Mucosa of stomach (tissue), 1 donor: ENCODE data around the gene NBPF20.
"Not testable (repeated sequence)": the region's sequence is repeated elsewhere in the genome, so short reads cannot be mapped to it uniquely, and the experiment has no call there.

Experiments used
- H3K27me3 ChIP-seq: one replicate; pipeline ENCODE4 v1.7.0; 2013; ENCODE audit warnings: mild to moderate bottlenecking, low read length; ENCODE audit not compliant: control insufficient read depth, insufficient read depth
- H3K36me3 ChIP-seq: one replicate; pipeline ENCODE4 v1.7.0; 2013; ENCODE audit warnings: low read length; ENCODE audit not compliant: control insufficient read depth, insufficient read depth
- H3K4me1 ChIP-seq: one replicate; pipeline ENCODE4 v1.7.0; 2013; ENCODE audit warnings: mild to moderate bottlenecking, low read length; ENCODE audit not compliant: control insufficient read depth, insufficient read depth
- H3K4me3 ChIP-seq: one replicate; pipeline ENCODE4 v1.7.0; 2013; ENCODE audit warnings: low read length
- H3K9ac ChIP-seq: one replicate; pipeline ENCODE4 v1.7.0; 2013; ENCODE audit warnings: mild to moderate bottlenecking, low read length, moderate library complexity
- H3K9me3 ChIP-seq: one replicate; pipeline ENCODE4 v1.7.0; 2013; ENCODE audit warnings: mild to moderate bottlenecking, low read length, moderate library complexity; ENCODE audit not compliant: control insufficient read depth
- donor health status: Pancreatic carcinoma.

Gene NBPF20

GRCh38 chr1:145425436-145426029 lies at the start of gene NBPF20:
TSS of gene NBPF20 (minus strand) at chr1:145425603. CDS start at chr1:145405272, 20,331 bp downstream.
- H3K9me3 ChIP-seq = no peaks in the 10 kb centered on the region
- H3K27me3 ChIP-seq = peaks cover 19% of the 10 kb centered on the region
- H3K9ac ChIP-seq = peak within 1 kb of the TSS; percentile 53
- H3K4me1 ChIP-seq = peaks cover 4% of the 10 kb centered on the region
- H3K36me3 ChIP-seq = no peaks in the 10 kb centered on the region
- H3K4me3 ChIP-seq = peak within 1 kb of the TSS; percentile 50

GRCh38 chr1:145474837-145475368 lies 49.5 kb upstream of the NBPF20 start:
- not testable (repeated sequence) for H3K36me3 ChIP-seq

DNA sequence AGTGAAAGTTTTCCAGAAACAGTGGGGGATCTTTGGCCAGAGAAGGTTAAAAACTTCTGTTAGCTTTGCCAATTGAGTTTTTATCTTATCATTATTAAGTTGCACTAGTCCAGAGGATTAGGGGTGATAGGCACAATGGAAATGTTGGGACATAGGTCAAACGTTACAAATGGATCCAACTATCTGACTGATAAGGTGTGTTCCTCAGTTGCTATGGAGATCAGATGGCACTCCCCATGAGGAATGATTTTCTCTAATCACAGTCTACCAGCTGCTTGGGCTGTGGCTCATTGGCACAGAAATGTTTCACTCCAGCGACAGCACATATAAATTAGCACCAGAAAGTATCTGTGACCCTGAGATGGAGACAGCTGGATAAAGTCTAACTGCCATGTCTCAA lies 47.3 kb upstream of the NBPF20 start:
- not testable (repeated sequence) for H3K4me1 ChIP-seq, H3K9ac ChIP-seq, H3K4me3 ChIP-seq, H3K27me3 ChIP-seq, H3K9me3 ChIP-seq, H3K36me3 ChIP-seq

More at GRCh38 chr1:145474837-145475368, 49.5 kb upstream of the NBPF20 start:
- H3K27me3 ChIP-seq, H3K9ac ChIP-seq, H3K4me3 ChIP-seq, H3K4me1 ChIP-seq, H3K9me3 ChIP-seq: not testable (repeated sequence)

- not testable (repeated sequence) for H3K4me3 ChIP-seq, H3K27me3 ChIP-seq, H3K9me3 ChIP-seq, H3K9ac ChIP-seq, H3K4me1 ChIP-seq, H3K36me3 ChIP-seq
Measured at GRCh38 chr1:145471365-145471764, 46.0 kb upstream of the NBPF20 start.

DNA sequence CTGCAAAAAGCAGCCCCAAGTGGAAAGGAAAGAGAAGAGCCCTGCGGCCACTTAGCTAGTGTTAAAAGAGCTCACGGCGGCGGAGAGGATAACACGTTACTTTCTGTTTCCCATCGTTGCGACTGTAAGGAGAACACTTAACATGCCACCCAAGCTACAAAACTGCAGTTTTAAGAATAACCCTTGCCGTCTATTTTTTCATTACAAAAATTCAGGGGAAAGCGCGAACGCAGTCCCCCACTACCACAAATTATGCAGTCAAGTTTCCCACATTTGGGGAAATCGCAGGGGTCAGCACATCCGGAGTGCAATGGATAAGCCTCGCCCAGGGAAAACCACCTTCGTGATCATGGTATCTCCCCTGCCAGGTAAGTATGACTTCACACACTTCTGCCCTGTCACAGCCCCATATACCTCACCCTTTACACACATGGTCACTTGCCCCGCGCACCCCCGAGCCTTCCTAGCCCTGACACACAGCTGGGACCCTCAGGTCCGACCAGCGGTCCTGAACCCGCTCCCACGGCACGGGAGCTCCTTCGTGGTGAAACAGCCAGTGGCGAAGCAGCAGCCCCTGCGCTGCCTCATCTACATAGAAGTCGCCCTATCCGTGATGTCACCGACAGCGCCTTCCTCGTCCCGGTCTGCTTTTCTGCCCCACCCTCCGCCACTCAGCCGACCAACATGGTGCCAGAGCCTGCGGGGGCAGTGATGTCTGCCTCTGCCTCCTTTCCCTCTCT lies 40.2 kb upstream of the NBPF20 start:
- H3K27me3 ChIP-seq, H3K36me3 ChIP-seq, H3K9me3 ChIP-seq, H3K4me1 ChIP-seq: not testable (repeated sequence)
- peak overlapping the region; percentile 18 for H3K9ac ChIP-seq
- peak overlapping the region; percentile 44 for H3K4me3 ChIP-seq

DNA sequence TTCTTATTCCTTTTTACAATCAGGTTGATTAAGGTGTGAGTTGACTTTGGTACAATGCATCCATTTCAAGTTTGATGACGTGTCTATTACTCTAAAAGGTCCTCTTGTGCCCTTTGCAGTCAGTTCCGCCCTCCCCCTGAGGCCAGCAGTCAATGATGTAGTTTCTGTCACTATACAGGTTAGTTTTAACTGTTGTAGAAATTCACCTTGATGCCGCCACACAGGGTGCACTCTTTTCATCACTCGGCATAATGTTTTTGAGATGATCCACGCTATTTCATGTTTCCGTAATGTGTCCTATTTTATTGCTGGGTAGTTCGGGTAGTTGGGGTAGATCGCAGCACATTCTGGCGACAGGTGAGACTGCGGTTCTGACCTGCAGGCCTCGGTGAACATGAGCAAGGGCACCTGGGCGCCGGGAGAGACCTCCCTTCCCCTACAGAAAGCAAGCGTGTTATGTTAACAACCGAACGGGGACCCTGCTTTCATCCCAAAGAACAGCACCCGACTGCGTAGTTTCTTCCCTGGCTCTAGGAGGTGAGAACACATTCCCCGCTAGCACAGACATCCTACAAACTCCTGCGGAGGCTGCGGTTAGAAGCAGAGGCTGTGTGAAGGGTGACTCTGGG lies 39.4 kb upstream of the NBPF20 start:
- peak overlapping the region; percentile 18 for H3K9ac ChIP-seq
- not testable (repeated sequence) for H3K4me1 ChIP-seq, H3K9me3 ChIP-seq

GRCh38 chr1:145464017-145464416 lies 38.6 kb upstream of the NBPF20 start:
- not testable (repeated sequence) for H3K36me3 ChIP-seq, H3K9ac ChIP-seq, H3K4me3 ChIP-seq, H3K9me3 ChIP-seq, H3K4me1 ChIP-seq, H3K27me3 ChIP-seq

More for the DNA sequence above, 39.4 kb upstream of the NBPF20 start:
- not testable (repeated sequence) for H3K27me3 ChIP-seq, H3K36me3 ChIP-seq
- peak overlapping the region; percentile 44 for H3K4me3 ChIP-seq

DNA sequence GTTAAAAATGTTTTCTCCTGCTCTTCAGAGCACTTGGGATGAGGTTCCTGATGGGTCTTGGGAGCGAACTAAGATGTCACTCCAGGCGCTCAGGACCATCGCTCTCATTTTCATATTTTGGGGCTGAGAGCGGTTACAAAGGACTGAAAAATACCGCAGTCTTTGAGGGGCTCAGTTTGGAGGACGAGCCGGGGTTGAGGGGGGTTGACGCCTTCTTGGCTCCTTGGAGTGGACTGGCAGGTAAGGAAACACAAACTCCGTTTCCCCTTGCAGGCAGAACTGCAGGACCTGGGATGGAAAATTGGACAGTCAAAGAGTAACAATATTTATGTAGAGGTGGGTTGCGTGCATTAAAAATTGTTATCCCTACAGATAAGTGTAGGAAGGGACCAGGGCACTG lies 35.3 kb upstream of the NBPF20 start:
- not testable (repeated sequence) for H3K9ac ChIP-seq, H3K36me3 ChIP-seq, H3K9me3 ChIP-seq, H3K27me3 ChIP-seq, H3K4me1 ChIP-seq, H3K4me3 ChIP-seq

DNA sequence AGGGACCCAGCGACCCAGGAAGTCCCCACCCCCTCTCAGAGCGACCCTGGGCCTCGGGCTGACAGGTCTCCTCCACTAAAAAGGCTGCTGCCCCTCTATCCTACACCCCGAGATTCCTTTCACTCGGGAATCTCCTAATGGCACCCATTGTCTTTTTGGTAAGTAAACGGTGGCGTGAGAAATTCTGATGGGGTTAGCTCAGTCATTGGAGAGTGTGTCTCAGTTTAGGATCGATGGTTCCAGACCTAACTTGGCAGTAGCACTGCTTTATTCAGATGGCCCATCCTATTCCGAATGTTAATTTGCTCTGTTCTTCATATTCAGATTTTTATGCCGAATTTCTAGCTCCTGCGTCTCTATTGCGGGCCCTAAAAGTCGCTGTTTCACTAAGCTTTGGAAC lies 34.6 kb upstream of the NBPF20 start:
- H3K4me3 ChIP-seq, H3K4me1 ChIP-seq, H3K36me3 ChIP-seq, H3K27me3 ChIP-seq, H3K9ac ChIP-seq, H3K9me3 ChIP-seq: not testable (repeated sequence)

DNA sequence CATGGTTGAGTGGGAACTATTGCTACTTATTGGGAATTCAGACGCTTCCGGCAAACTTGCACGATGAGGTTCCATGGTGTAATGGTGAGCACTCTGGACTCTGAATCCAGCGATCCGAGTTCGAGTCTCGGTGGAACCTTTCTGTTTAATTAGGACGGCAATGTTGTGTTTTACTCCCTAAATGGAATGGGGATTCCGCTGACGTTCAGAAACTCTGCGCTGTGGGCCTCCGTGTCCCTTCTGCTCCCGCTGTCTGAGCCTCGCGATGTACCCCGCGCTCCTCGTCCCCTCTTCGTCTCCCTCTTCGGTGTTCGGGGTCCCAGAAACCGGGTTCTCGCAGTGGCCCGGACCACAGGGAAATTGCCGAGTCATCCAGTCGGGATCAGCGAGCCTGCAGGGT lies 34.2 kb upstream of the NBPF20 start:
- not testable (repeated sequence) for H3K4me3 ChIP-seq, H3K4me1 ChIP-seq

DNA sequence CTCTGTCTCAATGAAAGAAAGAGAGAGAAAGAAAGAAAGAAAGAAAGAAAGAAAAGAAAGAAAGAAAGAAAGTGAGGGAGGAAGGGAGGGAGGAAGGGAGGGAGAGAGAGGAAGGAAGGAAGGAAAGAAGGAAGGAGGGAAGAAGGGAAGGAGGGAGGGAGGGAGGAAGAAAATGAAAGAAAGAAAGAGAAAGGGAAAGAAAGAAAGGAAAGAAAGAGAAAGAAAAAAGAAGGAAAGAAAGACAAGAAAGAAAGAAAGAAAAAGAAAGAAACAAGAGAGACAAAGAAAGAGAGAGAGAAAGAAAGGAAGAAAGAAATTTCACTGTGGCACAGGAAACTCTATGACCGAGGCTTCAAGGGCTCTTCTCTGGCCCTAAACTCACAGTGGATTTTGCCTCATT lies 33.7 kb upstream of the NBPF20 start:
- H3K4me3 ChIP-seq, H3K4me1 ChIP-seq, H3K36me3 ChIP-seq, H3K9me3 ChIP-seq, H3K9ac ChIP-seq, H3K27me3 ChIP-seq: not testable (repeated sequence)

More for the DNA sequence above, 34.2 kb upstream of the NBPF20 start:
- not testable (repeated sequence) for H3K36me3 ChIP-seq, H3K27me3 ChIP-seq, H3K9me3 ChIP-seq, H3K9ac ChIP-seq

DNA sequence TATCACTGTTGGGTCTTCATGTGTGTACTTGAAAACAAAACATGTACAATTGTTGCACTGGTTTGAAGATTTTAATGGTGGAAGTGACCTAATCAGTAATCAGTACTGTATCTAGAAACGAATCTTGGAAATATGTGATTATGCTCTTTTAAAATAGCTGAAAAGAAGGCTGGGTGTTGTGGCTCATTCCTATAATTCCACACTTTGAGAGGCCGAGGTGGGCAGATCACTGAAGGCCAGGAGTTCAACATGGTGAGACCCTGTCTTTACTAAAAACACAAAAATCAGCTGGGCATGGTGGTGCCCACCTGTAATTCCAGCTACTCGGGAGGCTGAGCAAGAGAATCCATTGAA lies 29.4 kb upstream of the NBPF20 start:
- not testable (repeated sequence) for H3K4me3 ChIP-seq, H3K9ac ChIP-seq, H3K27me3 ChIP-seq, H3K36me3 ChIP-seq, H3K4me1 ChIP-seq, H3K9me3 ChIP-seq
